Endothelial cell of umbilical vein (primary cell): ENCODE measurements around the gene HSDL2. TPM values are rescaled to one million over a fixed set of nuclear protein-coding genes. Genes with fewer than 3 reads are reported as not detected.

Experiments used
- BruUV-seq: library from RNA; stranded (reverse); fragments of 400-500 nt; replicated peaks from 2 replicates; lab custom pipeline; 2021; lab: Mats Ljungman, UMichigan
- CTCF ChIA-PET: fragments of 300-600, 350-600 bp; sonication (Branson Sonifier 250); formaldehyde crosslinking; loops from one replicate; lab custom pipeline; 2021; ENCODE audit warnings: antibody characterized with exemption, inconsistent platforms; lab: Charles Lee
- POLR2A ChIA-PET: fragments of 300-600, 350-600 bp; sonication (Branson Sonifier 250); formaldehyde crosslinking; loops from one replicate; lab custom pipeline; 2021; ENCODE audit warnings: antibody characterized with exemption, inconsistent platforms; lab: Charles Lee
- DNase-seq: peaks from one replicate; pipeline ENCODE4 v3.0.0-alpha.2; 2011; ENCODE audit warnings: low read depth, low spot score
- FAIRE-seq: peaks from 2 replicates; lab custom pipeline; 2011; peaks lifted over from hg19 to GRCh38; lab: Jason Lieb, UNC
- H2AFZ ChIP-seq: 2 replicates; pipeline ENCODE4 v1.6.0; 2012; ENCODE audit warnings: low read depth, low read length, control low read depth, inconsistent platforms
- H3K27ac ChIP-seq: 2 replicates; pipeline ENCODE4 v1.5.1; 2011; ENCODE audit warnings: low read depth, mild to moderate bottlenecking, control low read depth, low read length, moderate library complexity; ENCODE audit not compliant: insufficient read depth
- H3K27me3 ChIP-seq, 2 experiments: 2 replicates each; pipeline versions ENCODE4 v1.6.0 to v1.6.1; 2011; ENCODE audit warnings: low read length in 2 of 2, mixed read lengths in 1 of 2; ENCODE audit not compliant: control insufficient read depth in 2 of 2, insufficient read depth in 2 of 2
- H3K36me3 ChIP-seq, 2 experiments: 2 replicates in 1 of 2; 3 replicates in 1 of 2; pipeline ENCODE4 v1.5.1; 2011; ENCODE audit warnings: low read length in 2 of 2, mild to moderate bottlenecking in 1 of 2, moderate library complexity in 1 of 2; ENCODE audit not compliant: control insufficient read depth in 2 of 2, insufficient read depth in 2 of 2; ENCODE audit errors: extremely low read depth in 1 of 2
- H3K4me1 ChIP-seq: 3 replicates; pipeline ENCODE4 v1.5.1; 2011; ENCODE audit warnings: mild to moderate bottlenecking, low read length; ENCODE audit not compliant: control insufficient read depth, insufficient read depth; ENCODE audit errors: extremely low read depth
- H3K4me2 ChIP-seq: 2 replicates; pipeline ENCODE4 v1.6.1; 2011; ENCODE audit warnings: low read length, control low read depth, mixed read lengths; ENCODE audit not compliant: insufficient read depth
- H3K4me3 ChIP-seq, 3 experiments: fragments of 200-600 bp in 1 of 3; sonication (generic), shearing (Covaris generic) in 1 of 3; replicated peaks in 1 of 3; 2 replicates each; pipeline ENCODE4 v1.5.1; 2011 to 2016; ENCODE audit warnings: control low read depth in 3 of 3, low read length in 3 of 3, mild to moderate bottlenecking in 2 of 3, inconsistent platforms in 1 of 3, low read depth in 1 of 3, moderate library complexity in 1 of 3; ENCODE audit not compliant: insufficient read depth in 1 of 3
- H3K79me2 ChIP-seq: 2 replicates; pipeline ENCODE4 v1.6.0; 2012; ENCODE audit warnings: low read length, inconsistent platforms; ENCODE audit not compliant: control insufficient read depth, insufficient read depth
- H3K9ac ChIP-seq: replicated peaks from 2 replicates; pipeline ENCODE3; 2011; ENCODE audit warnings: low read length, control low read depth; ENCODE audit not compliant: insufficient read depth; ENCODE audit errors: extremely low read depth
- H3K9me1 ChIP-seq: replicated peaks from 3 replicates; pipeline ENCODE4 v1.6.0; 2011; ENCODE audit warnings: mild to moderate bottlenecking, low read length; ENCODE audit not compliant: control insufficient read depth, insufficient read depth; ENCODE audit errors: extremely low read depth
- H3K9me3 ChIP-seq: replicated peaks from 2 replicates; pipeline ENCODE4 v1.5.1; 2012; ENCODE audit warnings: low read length, inconsistent platforms; ENCODE audit not compliant: control insufficient read depth, insufficient read depth
- H4K20me1 ChIP-seq: replicated peaks from 2 replicates; pipeline ENCODE3; 2011; ENCODE audit warnings: mild to moderate bottlenecking, low read length; ENCODE audit not compliant: control insufficient read depth, insufficient read depth; ENCODE audit errors: extremely low read depth
- CTCF ChIP-seq, 2 donors: IDR thresholded peaks; 1 replicate in 1 of 2; 2 replicates in 1 of 2; pipeline ENCODE4 v1.5.1; 2011; ENCODE audit warnings: low read length in 2 of 2, mild to moderate bottlenecking in 2 of 2, moderate library complexity in 2 of 2, control low read depth in 1 of 2, inconsistent platforms in 1 of 2, low read depth in 1 of 2; ENCODE audit not compliant: insufficient read depth in 1 of 2; ENCODE audit errors: extremely low read depth in 1 of 2
- EZH2 ChIP-seq: IDR thresholded peaks from 2 replicates; pipeline ENCODE4 v1.6.1; 2012; ENCODE audit warnings: borderline replicate concordance, low read depth, mild to moderate bottlenecking, moderate library complexity, low read length, inconsistent platforms; ENCODE audit not compliant: severe bottlenecking
- FOS ChIP-seq: IDR thresholded peaks from 2 replicates; pipeline ENCODE4 v1.6.1; 2011; ENCODE audit warnings: mild to moderate bottlenecking, low read length, moderate library complexity, borderline replicate concordance; ENCODE audit not compliant: insufficient read depth
- GATA2 ChIP-seq: IDR thresholded peaks from 2 replicates; pipeline ENCODE4 v1.7.0; 2011; ENCODE audit warnings: low read depth, mild to moderate bottlenecking, moderate library complexity, mixed read lengths, low read length; ENCODE audit not compliant: insufficient read length, insufficient read depth
- JUN ChIP-seq: IDR thresholded peaks from 2 replicates; pipeline ENCODE4 v1.6.1; 2011; ENCODE audit warnings: borderline replicate concordance, low read depth; ENCODE audit not compliant: insufficient read length, insufficient read depth
- MAX ChIP-seq: IDR thresholded peaks from 2 replicates; pipeline ENCODE4 v1.6.1; 2011; ENCODE audit not compliant: insufficient read depth, insufficient read length
- MYC ChIP-seq: IDR thresholded peaks from one replicate; pipeline ENCODE4 v1.6.1; 2011; ENCODE audit warnings: mild to moderate bottlenecking, low read depth, low read length
- POLR2A ChIP-seq: IDR thresholded peaks from 2 replicates; pipeline ENCODE4 v1.6.1; 2012; ENCODE audit warnings: low read depth, mild to moderate bottlenecking, control low read depth, low read length
- POLR2AphosphoS5 ChIP-seq: IDR thresholded peaks from 2 replicates; pipeline ENCODE4 v1.6.1; 2012; ENCODE audit warnings: low read depth, mild to moderate bottlenecking, control low read depth, low read length, moderate library complexity; ENCODE audit not compliant: insufficient read depth
- dilution Hi-C: fragments of 300-500 bp; cut with MboI; formaldehyde crosslinking; loops from one replicate; pipeline ENCODE4 v1.15.0; 2019; ENCODE audit warnings: low sequenced_read_pairs; ENCODE audit not compliant: extremely low pct_ligation_motif_present
- intact Hi-C: fragments of 100-400 bp; cut with micrococcal nuclease; formaldehyde crosslinking; loops from one replicate; pipeline ENCODE4 v1.10.0; 2022
- polyA plus RNA-seq, 4 experiments: library from polyadenylated mRNA; depleted of rRNA in 3 of 4; stranded (reverse) in 3 of 4; unstranded in 1 of 4; fragments of >200 nt; gene quantifications; 2 replicates each; pipeline versions ENCODE4 v1.2.1 to v1.2.3, GENCODE V29; 2011 to 2012; ENCODE audit warnings: missing spikeins in 1 of 4
- total RNA-seq: library from RNA; stranded (reverse); gene quantifications from 2 replicates; pipeline ENCODE4 v1.2.3, GENCODE V29; 2021

HSDL2 gene
- total and polyA plus RNA-seq, 2 donors (not counting 3 experiments of a cell fraction or from before 2014, with no cell fraction given), result 5.6 to 22.1 TPM

GRCh38 chr9:112332674-112332976, 47.3 kb upstream of the HSDL2 start:
- H3K9ac ChIP-seq, result peak overlapping the region; percentile 97
- H4K20me1 ChIP-seq, result peaks cover 2% of the 10 kb centered on the region
- peak overlapping the region; percentile 6 for H2AFZ ChIP-seq
- BruUV-seq, result no TSS peak
- H3K27ac ChIP-seq, result peak overlapping the region; percentile 75
- peak overlapping the region; percentile 60 to 95 (median 88) for H3K4me3 ChIP-seq
- peaks cover 26% of the 10 kb centered on the region for H3K4me1 ChIP-seq
- ChIA-PET CTCF (interaction anchor here (1.3 to 2.8 kb wide), 5 partner anchors 9 to 234 kb away, joined by 3 to 24 read pairs (median 7); partner anchors contain the start of gene HSDL2), POLR2A (no interaction called here)
- FAIRE-seq (peak; percentile 15), DNase-seq (no peak)
- peak overlapping the region; percentile 88 for H3K4me2 ChIP-seq
- TF ChIP-seq POLR2AphosphoS5 (no peak), CTCF (IDR thresholded peaks at IDR 0.05; ENCODE audit: extremely low read depth in 1 of 2, insufficient read depth in 1 of 2, low read depth in 1 of 2, low read length in 2 of 2) (peak; percentile 5 to 30)
- no peaks in the 10 kb centered on the region for H3K9me1 ChIP-seq
- H3K27me3 ChIP-seq, result no peaks in the 10 kb centered on the region
- H3K36me3 ChIP-seq, result no peaks in the 10 kb centered on the region
- no peaks in the 10 kb centered on the region for H3K9me3 ChIP-seq
- H3K79me2 ChIP-seq, result peaks cover 55% of the 10 kb centered on the region
- dilution Hi-C loops (no loop called here), intact Hi-C loops (loop anchor here (2.0 to 5.0 kb wide), 3 partner anchors 46 to 572 kb away; no protein-coding TSS in a partner anchor)

- Histone ChIP-seq H3K9me1 (no peaks in the 10 kb centered on the region), H3K27ac (peak within 1 kb of the TSS; percentile 87), H3K36me3 (no peaks in the 10 kb centered on the region), H2AFZ (peak within 1 kb of the TSS; percentile 95), H4K20me1 (peaks cover 2% of the 10 kb centered on the region), H3K9ac (peak within 1 kb of the TSS; percentile 97), H3K9me3 (no peaks in the 10 kb centered on the region), H3K4me2 (peak within 1 kb of the TSS; percentile 88), H3K4me3 (peak within 1 kb of the TSS; percentile 71 to 95 (median 88)), H3K79me2 (peaks cover 50% of the 10 kb centered on the region), H3K4me1 (peaks cover 24% of the 10 kb centered on the region), H3K27me3 (no peaks in the 10 kb centered on the region)
- dilution Hi-C loops (no loop called here), intact Hi-C loops (loop anchor here (1.0 to 5.0 kb wide), 6 partner anchors 46 to 572 kb away; no protein-coding TSS in a partner anchor)
- ChIA-PET CTCF (interaction anchor here (0.7 to 2.8 kb wide), 29 partner anchors 8 to 258 kb away, joined by 3 to 24 read pairs (median 4); partner anchors contain the start of gene HSDL2), POLR2A (interaction anchor here (1.2 kb wide), 1 partner anchor 47 kb away, joined by 6 read pairs; the partner anchor contains the start of gene HSDL2)
- FAIRE-seq, result peak; percentile 21
- TSS peak; percentile 29 for BruUV-seq
- TF ChIP-seq GATA2 (no peak), POLR2AphosphoS5 (peak; percentile 71), MAX (no peak), MYC (no peak), JUN (no peak), FOS (no peak), EZH2 (no peak), POLR2A (peak; percentile 83), CTCF (IDR thresholded peaks at IDR 0.05; ENCODE audit: extremely low read depth in 1 of 2, insufficient read depth in 1 of 2, low read depth in 1 of 2, low read length in 2 of 2) (no peak)
- peak; percentile 80 for DNase-seq
Observed at GRCh38 chr9:112332977-112333638, 46.8 kb upstream of the HSDL2 start, which contains the start of gene PTBP3. Gene PTBP3 (minus strand): TSS chr9:112333619. CDS start chr9:112297865, 35,754 bp downstream.
